HG03432 (cell line): Measurements from ENCODE around the gene CCDC169.
"Not testable (repeated sequence)": the region's sequence is repeated elsewhere in the genome, so short reads cannot be mapped to it uniquely, and the experiment has no call there.

Experiments
- ATAC-seq: cut with Tn5 transposase; IDR thresholded peaks from one replicate; pipeline ENCODE4 v1.9.1; 2021; ENCODE audit warnings: mild to moderate bottlenecking, moderate library complexity; ENCODE audit not compliant: unreplicated experiment

Gene CCDC169

DNA sequence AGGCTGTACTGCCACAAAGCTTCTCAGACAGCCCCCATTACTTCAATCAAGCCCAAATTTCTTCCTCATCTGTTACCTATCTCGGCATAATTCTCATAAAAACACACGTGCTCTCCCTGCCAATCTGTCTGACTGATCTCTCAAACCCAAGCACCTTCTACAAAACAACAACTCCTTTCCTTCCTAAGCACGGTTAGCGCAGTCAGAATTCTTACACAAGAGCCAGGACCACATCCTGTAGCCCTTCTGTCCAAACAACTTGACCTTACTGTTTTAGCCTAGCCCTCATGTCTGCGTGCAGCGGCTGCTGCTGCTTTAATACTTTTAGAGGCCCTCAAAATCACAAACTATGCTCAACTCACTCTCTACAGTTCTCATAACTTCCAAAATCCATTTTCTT, 22.2 kb upstream of the CCDC169 start:
- not testable (repeated sequence) for ATAC-seq

DNA sequence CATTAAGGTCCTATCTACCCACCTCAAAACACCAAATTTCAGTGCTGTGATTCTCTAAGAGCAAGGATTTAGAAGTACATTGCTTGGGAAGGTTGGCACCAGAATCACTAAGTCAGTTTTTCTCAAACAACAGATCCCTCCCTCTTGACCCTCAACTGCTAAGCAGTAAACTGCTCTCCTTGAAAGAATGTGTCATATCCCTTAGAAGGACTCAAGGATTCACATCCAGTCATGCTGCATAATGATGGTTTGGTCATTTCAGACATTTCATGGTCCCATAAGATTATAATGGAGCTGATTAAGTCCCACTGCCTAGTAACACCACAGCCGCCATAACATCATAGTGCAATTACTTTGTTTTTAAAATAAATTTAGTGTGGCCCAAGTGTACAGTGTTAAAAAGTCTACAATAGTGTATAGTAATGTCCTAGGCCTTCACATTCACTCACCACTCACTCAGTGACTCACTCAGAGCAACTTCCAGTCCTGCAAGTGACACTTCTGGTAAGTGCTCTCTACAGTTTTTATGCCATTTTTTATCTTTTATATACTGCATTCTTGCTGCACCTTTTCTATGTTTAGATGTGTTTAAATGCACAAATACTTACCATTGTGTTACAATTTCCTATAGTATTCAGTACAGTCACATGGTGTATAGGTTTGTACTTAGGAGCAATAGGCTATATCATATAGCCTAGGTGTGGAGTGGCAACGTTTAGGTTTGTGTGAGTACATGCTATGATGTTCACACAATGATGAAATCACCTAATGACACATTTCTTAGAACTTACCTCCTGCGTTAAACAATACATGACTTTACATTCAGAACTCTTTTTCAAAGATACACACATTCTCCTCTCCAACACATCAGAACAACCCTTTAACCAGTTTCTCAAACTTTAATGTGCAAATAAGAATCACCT, 15.7 kb upstream of the CCDC169 start:
- no peak for ATAC-seq

DNA sequence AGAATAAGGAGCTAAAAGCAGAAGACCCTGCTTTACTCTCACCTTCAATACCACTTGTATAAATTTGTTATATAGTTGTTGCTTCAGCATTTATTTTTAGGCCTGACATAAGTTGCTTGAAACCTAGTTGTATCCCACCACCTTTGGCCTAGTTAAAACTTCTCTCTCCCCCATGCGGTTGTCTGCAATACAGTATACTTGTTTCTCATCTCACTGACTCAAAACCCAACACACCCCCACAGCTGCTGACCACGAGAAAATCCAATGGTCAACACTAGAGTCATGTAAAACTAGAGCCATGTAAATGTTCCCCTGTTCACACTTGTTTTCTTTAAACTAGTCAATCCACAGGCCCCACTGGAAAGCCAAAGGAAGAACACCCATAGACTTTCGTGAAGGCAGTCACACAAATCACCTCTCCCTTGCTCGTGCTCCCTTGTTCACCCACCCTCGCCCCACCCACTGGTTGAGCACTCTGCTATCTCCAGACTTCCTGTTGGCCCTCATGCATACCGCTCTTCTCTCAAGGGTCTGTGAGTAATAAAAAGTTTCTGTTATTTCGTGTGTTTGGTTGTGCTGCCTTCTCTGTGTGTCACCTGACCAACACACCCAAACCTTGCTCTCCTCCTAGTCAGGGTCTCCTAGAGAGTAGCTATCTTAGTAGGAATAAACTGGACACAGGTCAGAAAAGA, 12.9 kb upstream of the CCDC169 start:
- no peak for ATAC-seq

DNA sequence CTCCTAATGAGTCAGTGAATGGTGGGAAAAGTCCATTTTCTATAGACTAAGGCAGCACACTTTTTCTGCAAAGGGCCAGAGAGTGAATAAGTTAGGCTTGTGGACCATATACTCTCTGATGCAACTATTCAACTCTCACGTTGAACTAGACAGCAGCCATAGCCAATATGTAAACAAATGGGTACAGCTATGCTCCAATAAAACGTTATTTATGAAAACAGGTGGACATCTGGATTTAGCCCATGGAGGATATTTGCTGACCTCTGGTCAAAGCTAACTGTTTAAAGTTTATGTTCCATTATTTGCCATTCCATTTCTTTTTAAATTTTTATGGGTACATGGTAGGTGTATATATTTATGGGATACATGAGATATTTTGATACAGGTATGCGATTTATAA, 4.7 kb upstream of the CCDC169 start:
- ATAC-seq, result no peak

DNA sequence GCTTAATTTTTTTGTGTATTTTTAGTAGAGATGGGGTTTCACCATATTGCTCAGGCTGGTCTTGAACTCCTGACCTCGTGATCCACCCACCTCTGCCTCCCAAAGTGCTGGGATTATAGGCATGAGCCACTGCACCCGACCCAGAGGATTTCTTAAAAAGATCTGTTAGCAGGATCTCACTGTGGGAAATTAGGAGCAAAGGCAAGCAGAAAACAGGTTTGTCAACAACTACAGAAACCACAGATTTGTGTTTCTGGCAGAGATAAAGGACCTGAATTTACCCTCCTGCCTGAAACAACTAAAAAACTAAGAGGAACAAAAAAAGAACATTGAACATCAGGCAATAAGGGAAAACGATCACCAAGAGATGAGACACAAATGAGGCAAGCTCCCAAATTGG, 1.9 kb upstream of the CCDC169 start:
- not testable (repeated sequence) for ATAC-seq

DNA sequence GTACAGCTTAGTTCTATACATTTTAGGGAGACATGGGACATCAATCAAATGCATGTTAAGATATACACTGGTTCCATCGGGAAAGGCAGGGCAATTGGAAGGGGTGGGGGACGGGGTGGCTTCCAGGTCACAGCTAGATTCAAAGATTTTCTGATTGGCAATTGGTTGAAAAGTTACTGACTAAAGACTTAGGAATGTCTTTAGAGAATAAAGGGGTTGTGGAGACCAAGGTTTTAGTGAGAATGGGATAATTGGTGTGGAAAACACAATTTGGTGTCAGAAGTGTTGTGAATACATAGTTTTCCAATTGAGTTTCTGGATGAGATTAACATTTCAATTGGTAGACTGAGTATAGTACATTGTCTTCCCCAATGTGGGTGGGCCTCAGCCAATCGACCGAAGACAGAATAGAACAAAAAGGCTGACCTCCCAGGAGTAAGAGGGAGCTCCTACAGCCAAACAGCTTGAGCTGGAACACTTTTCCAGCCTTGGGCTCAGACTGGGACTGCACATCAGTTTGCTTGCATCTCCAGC, 988 bp upstream of the CCDC169 start:
- ATAC-seq, result no peak

DNA sequence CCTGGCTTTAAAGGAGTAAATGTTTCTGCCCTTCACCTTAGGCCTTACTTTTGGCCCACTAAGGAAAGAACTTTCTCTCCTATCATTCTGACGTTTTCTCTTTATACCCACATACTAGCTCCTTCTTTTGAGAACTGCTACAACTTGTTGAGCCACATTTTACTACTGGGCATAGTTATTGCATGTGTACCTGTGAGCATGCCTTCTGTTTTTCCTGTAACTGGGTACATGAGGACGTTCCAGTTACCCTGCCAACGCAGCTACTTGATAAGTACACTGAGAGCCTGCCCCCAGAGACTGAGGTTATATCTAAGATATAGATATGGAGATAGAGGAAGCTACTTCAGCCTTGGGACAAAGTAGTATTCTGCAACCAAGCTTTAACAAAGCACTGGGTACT, 3.5 kb downstream of the CCDC169 start:
- no peak for ATAC-seq

DNA sequence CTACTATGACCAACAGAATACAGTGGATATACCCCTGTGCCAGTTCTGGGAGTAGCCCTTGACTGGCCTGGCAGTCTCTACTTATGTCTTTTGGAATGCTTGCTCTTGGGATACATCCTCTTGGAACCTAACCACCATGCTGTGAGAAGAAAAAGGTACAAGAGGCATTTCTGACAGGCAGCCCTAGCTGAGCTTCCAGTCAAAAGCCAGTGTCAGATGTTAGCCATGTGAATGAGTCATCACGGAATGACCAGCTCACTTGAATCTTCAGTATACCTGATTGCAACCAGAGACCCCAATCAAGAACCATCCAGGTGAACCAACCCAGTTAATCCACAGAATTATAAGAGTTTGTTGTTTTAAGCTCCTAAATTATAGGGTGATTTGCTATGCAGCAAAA, 4.1 kb downstream of the CCDC169 start:
- no peak for ATAC-seq

DNA sequence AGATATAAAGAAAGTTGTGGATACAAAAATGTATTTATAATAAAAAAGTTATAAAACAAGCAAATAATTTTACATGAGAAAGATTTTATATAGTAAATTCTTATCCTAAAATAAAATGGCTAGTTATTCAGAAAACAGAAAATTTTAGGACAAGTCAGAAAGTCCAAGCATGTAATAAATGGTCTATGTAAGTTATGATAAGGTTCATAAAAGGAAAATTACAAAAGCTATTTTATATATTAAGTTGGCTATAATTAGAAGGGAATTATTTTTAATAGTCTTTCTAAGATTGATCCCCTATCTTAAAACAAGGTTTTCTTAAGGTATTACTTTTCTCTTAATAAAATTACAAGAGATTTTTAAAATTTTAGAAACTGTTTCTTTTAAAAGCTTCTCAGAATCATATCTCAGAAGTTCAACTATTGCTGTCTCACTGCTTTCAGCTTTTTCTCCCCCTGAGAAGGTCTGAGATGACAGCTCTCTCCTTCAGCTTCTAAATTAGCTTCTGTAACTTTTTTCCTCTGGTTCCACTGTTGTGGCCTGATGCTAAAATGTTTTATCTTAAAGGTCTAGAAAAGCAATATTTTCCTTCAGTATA, 8.7 kb downstream of the CCDC169 start:
- no peak for ATAC-seq

DNA sequence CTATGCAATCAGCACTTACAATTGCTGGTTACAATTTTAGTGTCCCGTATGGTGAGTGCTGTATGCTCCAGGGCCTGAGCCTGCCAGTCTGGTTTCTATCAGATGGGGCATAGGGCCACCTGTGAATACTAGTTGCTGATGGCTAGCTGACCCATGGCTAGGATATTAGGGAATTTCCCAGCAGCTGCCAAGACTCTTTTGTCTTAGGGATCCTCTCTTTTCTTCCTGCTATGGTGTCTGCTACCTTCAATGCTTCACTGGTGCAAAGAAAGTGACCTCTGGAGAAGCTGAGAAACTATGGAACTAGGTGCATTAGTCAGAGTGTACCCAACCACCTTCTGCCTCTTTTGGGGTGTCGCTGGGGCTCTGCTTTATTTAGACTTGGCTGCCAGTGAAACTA, 11.6 kb downstream of the CCDC169 start:
- ATAC-seq, result no peak

DNA sequence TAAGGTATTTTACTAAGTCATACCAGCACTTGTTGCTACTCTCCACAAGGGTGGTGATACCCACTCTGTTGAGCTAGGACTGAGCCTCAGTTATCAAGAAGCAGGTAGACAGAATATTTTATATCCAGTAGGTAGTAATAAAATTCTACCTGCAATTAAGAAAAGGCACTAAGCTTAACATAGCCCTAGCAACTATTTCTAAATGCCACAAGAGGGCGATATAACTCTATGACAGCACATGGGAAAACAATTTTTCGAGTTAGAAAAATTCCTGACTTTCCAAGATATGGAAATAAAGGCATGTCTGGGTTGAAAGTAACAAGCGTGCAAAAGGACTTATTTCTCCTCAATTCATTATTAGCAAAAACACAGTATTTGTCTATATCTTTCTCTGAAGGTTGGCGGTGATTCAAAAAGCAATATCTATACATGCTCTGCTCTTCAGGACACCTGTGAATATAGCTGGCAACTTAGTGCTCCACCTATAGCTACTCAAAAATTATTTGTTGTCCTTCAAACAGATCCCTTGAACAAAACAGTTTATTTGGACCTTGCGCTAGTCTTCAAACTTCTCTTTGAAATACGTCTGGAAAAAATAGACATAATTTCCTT, 14.7 kb downstream of the CCDC169 start:
- ATAC-seq, result no peak

DNA sequence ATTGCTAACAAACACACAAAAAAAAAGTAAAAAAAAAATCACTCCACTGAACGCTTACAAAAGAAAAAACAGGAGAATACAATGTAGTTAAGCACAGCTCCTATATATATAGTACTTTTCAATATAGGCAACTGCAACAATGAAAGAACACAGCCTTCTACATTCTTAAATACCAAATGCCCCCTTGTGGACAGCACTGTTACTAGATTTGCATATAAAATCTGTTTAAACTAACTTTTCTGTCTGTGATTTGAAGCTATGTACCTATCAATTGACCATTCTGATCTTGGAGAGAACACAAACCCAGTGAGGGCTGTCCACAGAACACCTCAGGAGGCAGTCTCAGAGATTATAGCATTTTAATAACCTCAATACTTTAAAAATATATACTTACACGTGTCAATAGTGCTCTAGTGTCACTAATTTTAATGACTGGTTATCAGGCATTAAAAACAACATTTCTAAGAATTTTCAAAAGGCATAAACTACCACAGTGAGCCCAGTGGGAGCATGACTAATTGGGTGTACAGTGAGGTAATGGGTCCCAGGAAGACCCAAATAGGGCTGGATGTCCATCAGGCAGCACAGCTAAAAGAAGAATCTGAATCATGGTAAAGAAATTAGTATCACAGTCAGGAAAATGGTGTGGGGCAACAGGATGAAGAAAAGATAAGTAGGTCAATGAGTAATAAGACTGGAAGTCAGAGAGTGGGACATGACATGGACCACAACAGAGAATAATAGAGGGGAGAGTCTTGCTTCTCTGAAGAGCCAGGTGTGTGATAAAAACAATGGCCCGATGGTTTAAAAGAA, 22.2 kb downstream of the CCDC169 start:
- peak; percentile 57 for ATAC-seq

DNA sequence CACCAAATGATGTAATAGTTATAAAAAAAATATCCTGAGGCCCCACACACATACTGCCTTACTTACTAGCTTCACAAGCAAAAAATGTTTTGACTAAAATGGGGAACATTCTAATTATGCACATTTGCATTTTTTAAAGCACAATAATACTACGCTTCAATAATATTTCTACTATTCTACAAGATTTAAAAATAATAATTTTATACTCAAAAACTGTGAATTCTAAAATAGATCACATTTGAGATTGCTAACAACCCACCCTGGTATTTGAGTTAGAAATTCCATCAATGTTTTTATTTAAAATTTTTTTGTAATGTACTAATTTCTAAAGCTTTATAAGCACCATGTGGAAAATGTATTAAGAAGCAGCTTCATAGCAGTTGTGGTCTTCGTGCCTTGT, 24.2 kb downstream of the CCDC169 start:
- ATAC-seq, result no peak

DNA sequence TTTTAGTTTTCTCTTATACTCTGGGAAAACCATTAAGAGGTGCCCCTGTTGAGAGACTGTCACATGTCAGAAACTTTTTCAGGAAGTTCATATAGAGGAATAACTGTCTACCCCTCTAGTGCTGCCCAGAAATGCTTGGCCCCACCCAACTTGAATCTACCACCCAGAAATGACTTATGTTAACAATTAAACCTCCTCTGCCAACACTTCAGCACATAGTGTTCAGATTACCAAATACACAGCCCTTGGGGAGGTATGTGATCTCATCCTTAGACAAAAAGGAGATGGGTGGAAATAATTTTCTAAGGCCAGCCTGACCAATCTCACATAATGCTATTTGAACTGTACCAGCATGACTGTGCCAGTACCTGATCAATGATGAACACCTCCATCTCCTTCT, 35.6 kb downstream of the CCDC169 start:
- ATAC-seq, result no peak

DNA sequence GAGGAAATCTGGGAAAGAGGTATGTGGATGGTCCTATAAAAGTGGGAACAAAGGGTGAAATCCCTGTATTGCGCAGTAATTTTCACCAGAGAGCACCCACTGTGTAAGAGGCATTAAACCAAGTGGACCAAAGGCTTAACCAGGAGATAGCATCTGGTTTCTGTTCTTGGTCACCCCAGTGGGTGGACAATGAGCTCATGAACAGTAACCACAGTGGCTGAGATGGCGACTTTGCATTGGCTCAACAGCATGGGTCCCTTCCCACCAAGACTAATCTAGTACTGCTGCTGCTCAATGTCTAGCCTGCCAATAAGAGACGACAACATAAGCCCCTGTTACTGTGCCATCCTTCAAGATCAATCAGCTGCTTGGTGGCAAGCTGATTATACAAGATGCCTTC, 36.6 kb downstream of the CCDC169 start:
- ATAC-seq, result no peak

DNA sequence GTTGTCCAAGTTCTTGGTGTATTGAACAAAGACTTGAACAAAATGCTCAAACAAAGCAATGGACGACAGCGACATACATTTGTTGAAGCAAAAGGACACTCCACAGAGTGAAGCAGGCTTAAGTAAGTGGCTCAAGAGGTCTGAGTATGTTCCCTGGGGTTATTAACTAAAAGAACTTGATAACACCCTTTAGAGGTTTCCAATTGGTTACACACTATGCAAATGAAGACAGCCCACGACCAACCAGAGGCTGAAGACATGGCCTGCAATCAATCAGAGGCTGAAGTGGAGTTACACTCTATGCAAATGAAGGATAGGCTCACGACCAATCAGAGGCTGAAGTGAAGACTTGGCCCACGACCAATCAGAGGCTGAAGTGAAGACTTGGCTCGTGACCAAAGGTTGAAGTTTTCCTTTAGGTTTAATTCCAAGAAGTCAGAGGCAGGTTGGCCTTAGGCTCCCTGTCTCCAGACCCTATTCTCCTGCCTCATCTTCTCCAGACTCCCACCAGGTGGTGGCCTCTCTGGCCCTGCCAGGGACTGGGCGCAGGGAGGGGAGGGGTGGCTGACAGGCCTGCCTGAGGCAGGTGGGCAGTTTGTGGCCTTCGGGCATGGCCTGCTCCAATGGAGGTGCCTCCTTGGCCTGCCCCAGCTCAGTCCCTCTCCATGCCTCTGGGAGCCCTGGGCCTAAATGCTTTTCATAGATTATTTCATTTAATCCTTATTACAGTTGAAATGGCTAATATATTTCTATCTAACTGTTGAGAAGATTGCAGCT, 38.1 kb downstream of the CCDC169 start:
- ATAC-seq, result no peak

DNA sequence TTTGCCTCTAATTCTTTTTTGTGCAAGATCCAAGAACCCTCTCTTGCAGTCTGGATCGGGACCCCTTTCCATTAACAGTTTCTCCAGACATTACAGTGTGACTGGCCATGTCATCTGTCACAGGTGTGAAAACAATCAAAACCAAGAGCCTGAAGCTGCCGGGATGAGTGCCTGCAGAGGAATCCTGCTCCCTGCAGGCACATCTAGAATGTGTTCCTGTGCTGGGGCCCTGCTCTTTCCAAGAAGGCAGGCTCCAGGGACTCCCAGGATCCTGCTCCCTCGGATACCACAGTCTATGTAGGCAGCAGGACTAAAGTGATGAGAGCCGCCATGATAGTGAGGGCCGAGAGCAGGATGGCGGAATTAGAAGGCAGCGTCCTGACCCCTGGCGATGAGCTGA, 38.8 kb downstream of the CCDC169 start:
- no peak for ATAC-seq

DNA sequence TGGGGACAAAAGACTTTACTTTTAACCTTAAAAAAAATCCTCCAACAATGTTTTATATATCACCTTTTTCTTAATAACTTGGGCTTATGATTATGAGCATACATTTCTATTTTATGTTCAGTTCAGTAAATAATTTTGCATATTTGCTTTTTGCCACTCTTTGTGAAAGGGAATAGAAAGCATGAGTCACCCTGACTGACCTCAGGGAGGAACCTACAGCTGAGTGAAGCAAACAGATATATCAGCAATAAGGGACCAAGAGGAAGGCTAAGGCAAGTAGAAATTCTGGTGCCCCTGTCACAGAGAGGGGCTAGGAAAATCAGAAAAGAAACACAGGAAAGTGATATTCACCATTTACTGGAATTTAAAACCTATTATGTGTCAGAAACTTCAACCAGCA, 46.1 kb downstream of the CCDC169 start:
- peak; percentile 82 for ATAC-seq

DNA sequence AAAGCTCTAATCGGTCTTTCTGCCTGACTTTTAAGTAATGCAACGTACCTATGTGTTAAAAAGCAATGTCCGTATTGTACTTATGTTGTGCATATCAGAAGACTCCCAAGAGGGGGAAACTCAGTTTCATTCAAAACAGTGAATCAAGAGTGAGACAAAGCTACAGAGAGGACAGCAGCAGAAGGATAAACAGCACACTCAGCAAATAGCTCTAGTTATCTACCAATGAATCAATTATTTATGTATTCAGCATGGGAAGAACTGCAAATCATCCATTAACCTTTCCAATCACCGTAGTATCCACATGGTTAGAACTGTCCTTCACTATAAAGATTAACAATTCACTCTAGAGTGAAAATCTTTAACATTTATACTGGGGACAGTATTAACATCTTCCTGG, 46.6 kb downstream of the CCDC169 start:
- no peak for ATAC-seq

DNA sequence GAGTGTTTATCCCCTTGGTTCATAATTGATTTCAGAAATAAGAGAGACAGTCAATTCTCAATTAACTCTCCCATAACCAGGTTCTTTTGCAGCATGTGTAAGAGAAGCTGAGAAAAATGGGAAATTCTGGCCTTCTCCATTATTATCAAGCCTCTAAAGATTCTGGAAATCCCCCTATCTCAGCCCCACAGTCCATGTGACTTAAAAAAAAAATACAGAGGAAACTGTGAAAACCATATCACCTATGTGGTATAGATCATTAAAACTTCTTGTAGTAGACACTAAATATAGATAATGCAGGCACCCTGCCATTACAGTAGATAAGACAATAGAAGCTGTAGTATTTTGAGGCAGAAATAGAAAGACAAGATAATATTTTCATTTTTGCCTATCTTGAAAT, 48.9 kb downstream of the CCDC169 start:
- ATAC-seq, result no peak
